KMS-11 (cell line): ENCODE measurements around the gene TOR1AIP2.
"Not testable (repeated sequence)": the region's sequence is repeated elsewhere in the genome, so short reads cannot be mapped to it uniquely, and the experiment has no call there.

ENCODE experiments used
- H2AFZ ChIP-seq: fragments of 200-600 bp; sonication (generic); 2 replicates; pipeline ENCODE4 v1.6.1; 2016; ENCODE audit warnings: antibody characterized with exemption, mixed run types, low read depth
- H3K27ac ChIP-seq: fragments of 200-600 bp; sonication (generic); 2 replicates; pipeline ENCODE4 v1.6.1; 2016; ENCODE audit warnings: mild to moderate bottlenecking, mixed run types
- H3K27me3 ChIP-seq: fragments of 200-600 bp; sonication (generic); 2 replicates; pipeline ENCODE4 v1.6.1; 2017; ENCODE audit warnings: mild to moderate bottlenecking, low read depth, mixed run types, moderate library complexity; ENCODE audit not compliant: insufficient read depth
- H3K36me3 ChIP-seq: fragments of 200-600 bp; sonication (generic); 2 replicates; pipeline ENCODE4 v1.6.1; 2017; ENCODE audit warnings: mild to moderate bottlenecking, mixed run types; ENCODE audit not compliant: insufficient read depth
- H3K4me1 ChIP-seq: fragments of 200-600 bp; sonication (generic); 2 replicates; pipeline ENCODE4 v1.6.1; 2016; ENCODE audit warnings: mild to moderate bottlenecking, low read depth, mixed run types; ENCODE audit not compliant: poor library complexity, severe bottlenecking
- H3K4me2 ChIP-seq: fragments of 200-600 bp; sonication (generic); 2 replicates; pipeline ENCODE4 v1.7.0; 2016; ENCODE audit warnings: mild to moderate bottlenecking, mixed run types
- H3K4me3 ChIP-seq: fragments of 200-600 bp; sonication (generic); IDR thresholded peaks from 2 replicates; pipeline ENCODE4 v1.6.1; 2017; ENCODE audit warnings: low read depth, low read length, mixed read lengths; ENCODE audit not compliant: insufficient read depth
- H3K79me2 ChIP-seq: fragments of 200-600 bp; sonication (generic); 2 replicates; pipeline ENCODE4 v1.6.1; 2016; ENCODE audit warnings: low read depth, mixed run types; ENCODE audit not compliant: insufficient read depth
- H3K9ac ChIP-seq: fragments of 200-600 bp; sonication (generic); 2 replicates; pipeline ENCODE4 v1.6.1; 2016; ENCODE audit warnings: mild to moderate bottlenecking, mixed run types
- H4K20me1 ChIP-seq: fragments of 200-600 bp; sonication (generic); 2 replicates; pipeline ENCODE4 v1.6.1; 2016; ENCODE audit warnings: mild to moderate bottlenecking, mixed run types; ENCODE audit not compliant: insufficient read depth
- TF ChIP-seq, protein P1 (sequence below): fragments of 200-600 bp; sonication (generic); conservative IDR thresholded peaks from 2 replicates; pipeline ENCODE4 v1.6.1; 2017; ENCODE audit warnings: low read depth, mild to moderate bottlenecking, antibody characterized with exemption, low read length, moderate library complexity, mixed read lengths

TOR1AIP2 gene

GRCh38 chr1:179857009-179857408 lies 20.6 kb downstream of the TOR1AIP2 start:
- TF ChIP-seq, protein P1, sequence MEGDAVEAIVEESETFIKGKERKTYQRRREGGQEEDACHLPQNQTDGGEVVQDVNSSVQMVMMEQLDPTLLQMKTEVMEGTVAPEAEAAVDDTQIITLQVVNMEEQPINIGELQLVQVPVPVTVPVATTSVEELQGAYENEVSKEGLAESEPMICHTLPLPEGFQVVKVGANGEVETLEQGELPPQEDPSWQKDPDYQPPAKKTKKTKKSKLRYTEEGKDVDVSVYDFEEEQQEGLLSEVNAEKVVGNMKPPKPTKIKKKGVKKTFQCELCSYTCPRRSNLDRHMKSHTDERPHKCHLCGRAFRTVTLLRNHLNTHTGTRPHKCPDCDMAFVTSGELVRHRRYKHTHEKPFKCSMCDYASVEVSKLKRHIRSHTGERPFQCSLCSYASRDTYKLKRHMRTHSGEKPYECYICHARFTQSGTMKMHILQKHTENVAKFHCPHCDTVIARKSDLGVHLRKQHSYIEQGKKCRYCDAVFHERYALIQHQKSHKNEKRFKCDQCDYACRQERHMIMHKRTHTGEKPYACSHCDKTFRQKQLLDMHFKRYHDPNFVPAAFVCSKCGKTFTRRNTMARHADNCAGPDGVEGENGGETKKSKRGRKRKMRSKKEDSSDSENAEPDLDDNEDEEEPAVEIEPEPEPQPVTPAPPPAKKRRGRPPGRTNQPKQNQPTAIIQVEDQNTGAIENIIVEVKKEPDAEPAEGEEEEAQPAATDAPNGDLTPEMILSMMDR = no peak
- H3K79me2 ChIP-seq = no peaks in the 10 kb centered on the region
- H2AFZ ChIP-seq = no peak overlapping the region
- H3K27ac ChIP-seq = no peak overlapping the region
- no peaks in the 10 kb centered on the region for H3K27me3 ChIP-seq
- H3K4me1 ChIP-seq = no peaks in the 10 kb centered on the region
- H4K20me1 ChIP-seq = no peaks in the 10 kb centered on the region
- no peak overlapping the region for H3K4me2 ChIP-seq
- no peaks in the 10 kb centered on the region for H3K36me3 ChIP-seq
- H3K9ac ChIP-seq = no peak overlapping the region
- no peak overlapping the region for H3K4me3 ChIP-seq

DNA sequence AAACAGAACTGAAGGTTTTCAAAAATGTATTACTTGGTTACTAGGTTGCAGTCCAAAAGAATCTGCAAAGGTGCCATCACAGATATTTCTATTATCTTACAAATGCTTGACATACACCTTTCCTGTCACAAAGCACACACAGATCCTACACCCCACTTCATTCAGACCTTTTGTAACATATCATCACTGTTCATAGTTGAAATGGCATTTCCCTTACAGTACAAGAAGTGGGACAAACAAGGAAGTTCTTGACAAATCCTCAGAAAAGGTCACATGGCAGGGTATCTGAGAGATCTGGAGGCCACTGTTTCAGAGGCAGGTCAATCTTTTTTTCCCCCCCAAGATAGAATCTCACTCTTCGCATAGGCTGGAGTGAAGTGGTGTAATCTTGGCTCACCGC lies 21.3 kb downstream of the TOR1AIP2 start:
- no peaks in the 10 kb centered on the region for H4K20me1 ChIP-seq
- no peaks in the 10 kb centered on the region for H3K27me3 ChIP-seq
- no peaks in the 10 kb centered on the region for H3K36me3 ChIP-seq
- H3K4me3 ChIP-seq = no peak overlapping the region
- no peak overlapping the region for H2AFZ ChIP-seq
- no peak overlapping the region for H3K9ac ChIP-seq
- H3K4me2 ChIP-seq = no peak overlapping the region
- H3K27ac ChIP-seq = no peak overlapping the region
- no peaks in the 10 kb centered on the region for H3K4me1 ChIP-seq
- H3K79me2 ChIP-seq = no peaks in the 10 kb centered on the region
- TF ChIP-seq, protein P1 = no peak

GRCh38 chr1:179855831-179856230 lies 21.8 kb downstream of the TOR1AIP2 start:
- H3K27me3 ChIP-seq, H3K4me2 ChIP-seq, H3K4me3 ChIP-seq, H2AFZ ChIP-seq, H3K79me2 ChIP-seq, H4K20me1 ChIP-seq, H3K4me1 ChIP-seq, H3K36me3 ChIP-seq, H3K27ac ChIP-seq, H3K9ac ChIP-seq: not testable (repeated sequence)

- H3K36me3 ChIP-seq = no peaks in the 10 kb centered on the region; the same call in 1 of the 2 replicates
- H3K9ac ChIP-seq = no peak overlapping the region
- no peaks in the 10 kb centered on the region for H3K79me2 ChIP-seq
- no peaks in the 10 kb centered on the region for H4K20me1 ChIP-seq
- H3K4me2 ChIP-seq = no peak overlapping the region
- H3K27ac ChIP-seq = no peak overlapping the region
- TF ChIP-seq, protein P1 = no peak
- H3K27me3 ChIP-seq = no peaks in the 10 kb centered on the region
- no peaks in the 10 kb centered on the region for H3K4me1 ChIP-seq
- H2AFZ ChIP-seq = no peak overlapping the region
- no peak overlapping the region for H3K4me3 ChIP-seq
These were observed 24.5 kb downstream of the TOR1AIP2 start for GRCh38 chr1:179853102-179853501.

- Histone ChIP-seq H3K27me3 (no peaks in the 10 kb centered on the region), H3K9ac (no peak overlapping the region), H3K4me1 (no peaks in the 10 kb centered on the region), H3K79me2 (no peaks in the 10 kb centered on the region), H3K36me3 (no peaks in the 10 kb centered on the region; the same call in 1 of the 2 replicates), H4K20me1 (no peaks in the 10 kb centered on the region), H3K27ac (no peak overlapping the region), H2AFZ (no peak overlapping the region), H3K4me3 (no peak overlapping the region), H3K4me2 (no peak overlapping the region)
- TF ChIP-seq, protein P1 = no peak
These were observed 29.4 kb downstream of the TOR1AIP2 start for GRCh38 chr1:179848233-179848632.
